Measurements from ENCODE around the gene CD58.

CD58 gene

GRCh38 chr1:116586741-116587143 is 15.9 kb upstream of the CD58 start:
- TF ChIP-seq, protein P1, sequence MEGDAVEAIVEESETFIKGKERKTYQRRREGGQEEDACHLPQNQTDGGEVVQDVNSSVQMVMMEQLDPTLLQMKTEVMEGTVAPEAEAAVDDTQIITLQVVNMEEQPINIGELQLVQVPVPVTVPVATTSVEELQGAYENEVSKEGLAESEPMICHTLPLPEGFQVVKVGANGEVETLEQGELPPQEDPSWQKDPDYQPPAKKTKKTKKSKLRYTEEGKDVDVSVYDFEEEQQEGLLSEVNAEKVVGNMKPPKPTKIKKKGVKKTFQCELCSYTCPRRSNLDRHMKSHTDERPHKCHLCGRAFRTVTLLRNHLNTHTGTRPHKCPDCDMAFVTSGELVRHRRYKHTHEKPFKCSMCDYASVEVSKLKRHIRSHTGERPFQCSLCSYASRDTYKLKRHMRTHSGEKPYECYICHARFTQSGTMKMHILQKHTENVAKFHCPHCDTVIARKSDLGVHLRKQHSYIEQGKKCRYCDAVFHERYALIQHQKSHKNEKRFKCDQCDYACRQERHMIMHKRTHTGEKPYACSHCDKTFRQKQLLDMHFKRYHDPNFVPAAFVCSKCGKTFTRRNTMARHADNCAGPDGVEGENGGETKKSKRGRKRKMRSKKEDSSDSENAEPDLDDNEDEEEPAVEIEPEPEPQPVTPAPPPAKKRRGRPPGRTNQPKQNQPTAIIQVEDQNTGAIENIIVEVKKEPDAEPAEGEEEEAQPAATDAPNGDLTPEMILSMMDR (IDR thresholded peaks at IDR 0.05): no peak
- no peak overlapping the region for H3K27ac ChIP-seq
- DNase-seq (ENCODE audit: low spot score): no peak
- H3K4me3 ChIP-seq: no peak overlapping the region

DNA sequence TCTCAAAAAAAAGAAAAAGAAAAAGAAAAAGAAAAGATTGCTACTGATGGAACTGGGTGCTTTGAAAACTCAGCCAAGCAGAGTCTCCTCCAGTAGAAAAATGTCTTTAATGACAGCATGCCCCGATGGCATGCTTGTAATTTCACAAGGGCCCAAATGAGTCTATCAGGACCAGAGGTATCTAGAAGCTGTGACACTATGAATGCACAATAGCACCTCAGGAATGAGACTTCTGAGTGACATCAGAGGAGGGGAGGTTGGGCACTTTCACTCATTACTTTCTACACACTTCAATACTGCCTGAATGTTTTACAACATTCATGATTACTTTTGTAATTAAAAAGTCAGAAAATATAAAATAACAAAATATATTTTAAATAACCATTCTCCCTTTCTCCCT is 15.1 kb upstream of the CD58 start:
- no peak overlapping the region for H3K4me3 ChIP-seq
- no peak for DNase-seq (ENCODE audit: low spot score)
- H3K27ac ChIP-seq: no peak overlapping the region
- TF ChIP-seq, protein P1 (IDR thresholded peaks at IDR 0.05): no peak

DNA sequence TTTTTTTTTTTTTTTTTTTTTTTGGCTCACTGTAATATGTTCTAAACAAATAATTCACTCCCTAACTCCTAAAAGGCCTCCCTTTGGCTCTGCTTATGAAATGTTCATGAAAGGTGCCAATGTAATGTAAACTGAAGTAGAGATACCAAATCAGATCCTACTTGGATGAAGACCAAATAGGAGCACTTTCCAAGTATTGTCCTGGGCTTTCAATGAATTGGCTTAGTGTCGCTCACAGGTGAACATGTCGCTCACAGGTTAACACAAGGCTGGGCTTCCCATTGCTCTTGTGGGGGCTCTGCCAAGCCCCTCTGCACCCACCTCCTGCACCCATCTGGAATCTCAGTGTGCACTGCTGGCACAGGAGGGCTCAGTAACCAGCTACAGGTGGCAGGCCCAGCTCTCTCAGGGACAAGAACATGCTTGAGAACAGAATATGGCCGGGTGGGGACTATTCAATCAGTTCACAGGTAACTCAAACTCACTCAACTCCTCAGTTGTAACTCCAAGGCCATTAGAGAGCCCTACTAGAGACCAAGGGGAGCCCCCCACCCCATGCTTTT is 10.6 kb upstream of the CD58 start:
- DNase-seq (ENCODE audit: low spot score): no peak
- TF ChIP-seq, protein P1 (IDR thresholded peaks at IDR 0.05): no peak
- no peak overlapping the region for H3K27ac ChIP-seq
- no peak overlapping the region for H3K4me3 ChIP-seq

GRCh38 chr1:116580446-116581322 is 9.9 kb upstream of the CD58 start:
- TF ChIP-seq, protein P1 (IDR thresholded peaks at IDR 0.05): no peak
- Histone ChIP-seq H3K27ac (no peak overlapping the region), H3K4me3 (no peak overlapping the region)
- no peak for DNase-seq (ENCODE audit: low spot score)

DNA sequence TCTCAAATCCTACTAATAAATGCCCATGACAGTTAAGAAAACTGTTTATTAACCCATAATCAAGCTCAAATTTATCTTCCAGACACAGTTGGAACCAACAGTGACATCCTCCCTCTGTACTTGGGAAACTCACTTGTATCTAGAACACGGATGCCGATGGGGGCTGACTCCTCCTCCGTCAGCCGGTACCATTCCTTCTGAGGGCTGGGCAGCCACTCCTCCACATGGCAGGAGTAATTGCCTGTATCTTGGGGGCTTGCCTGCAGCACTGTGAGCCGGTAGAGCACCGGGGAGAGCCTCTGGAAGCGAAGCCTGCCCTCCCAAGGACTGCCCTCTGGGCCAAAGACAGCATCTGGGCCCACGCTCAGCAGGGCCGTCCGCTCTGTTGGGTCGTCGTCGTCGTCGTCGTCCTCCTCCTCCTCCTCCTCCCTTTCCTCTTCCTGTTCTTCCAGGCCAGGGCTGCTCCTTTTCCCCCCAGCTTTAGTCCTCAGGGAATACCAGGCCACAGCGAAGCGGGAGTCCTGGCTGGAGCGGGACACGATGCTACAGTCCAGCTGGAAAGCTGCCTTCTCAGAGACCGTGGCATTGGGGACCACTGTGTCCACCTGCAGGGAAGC is 8.5 kb upstream of the CD58 start:
- DNase-seq (ENCODE audit: low spot score): no peak
- TF ChIP-seq, protein P1 (IDR thresholded peaks at IDR 0.05): no peak
- H3K4me3 ChIP-seq: no peak overlapping the region

DNA sequence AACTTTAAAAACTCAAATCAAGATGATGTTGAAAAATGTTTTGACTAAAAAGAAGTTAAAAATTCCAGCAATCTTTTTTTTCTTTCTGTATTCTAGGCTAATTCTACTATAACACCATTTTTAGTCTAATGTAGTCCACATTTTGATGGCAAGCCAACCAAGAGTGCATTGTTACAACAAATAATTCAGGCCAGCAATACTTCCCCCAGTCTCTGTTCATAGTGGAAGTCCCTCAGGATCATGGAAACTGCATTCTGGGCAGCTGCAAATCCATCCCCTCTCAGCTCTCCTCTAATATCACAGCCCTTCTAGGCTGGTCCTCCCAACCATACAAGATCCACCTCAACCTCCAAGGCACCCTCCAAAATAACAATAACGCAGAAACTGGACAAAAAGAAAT is 7.8 kb upstream of the CD58 start:
- DNase-seq (ENCODE audit: low spot score): no peak
- Histone ChIP-seq H3K27ac (no peak overlapping the region), H3K4me3 (no peak overlapping the region)
- TF ChIP-seq, protein P1 (IDR thresholded peaks at IDR 0.05): no peak

More for the DNA sequence above, 8.5 kb upstream of the CD58 start:
- H3K27ac ChIP-seq: no peak overlapping the region

Measured in coronary artery (tissue), 2 donors.